GM19468 (cell line): Measurements from ENCODE around the gene NTM.

Experiments used
- ATAC-seq: cut with Tn5 transposase; IDR thresholded peaks from one replicate; pipeline ENCODE4 v1.9.1; 2021; ENCODE audit warnings: mild to moderate bottlenecking, moderate library complexity, moderate number of reproducible peaks; ENCODE audit not compliant: unreplicated experiment; ENCODE audit errors: extremely low read depth

Gene NTM

GRCh38 chr11:131912134-131912533 lies 541.7 kb downstream of the NTM start:
- ATAC-seq: no peak

GRCh38 chr11:131913267-131913666 lies 542.9 kb downstream of the NTM start:
- no peak for ATAC-seq

GRCh38 chr11:131914361-131914774 lies 544.0 kb downstream of the NTM start:
- no peak for ATAC-seq

GRCh38 chr11:131916638-131917037 lies 546.2 kb downstream of the NTM start:
- ATAC-seq: no peak

GRCh38 chr11:131917634-131918384 lies 547.4 kb downstream of the NTM start:
- ATAC-seq: no peak

- no peak for ATAC-seq
These were observed 548.2 kb downstream of the NTM start for GRCh38 chr11:131918663-131919062.

- no peak for ATAC-seq
These were observed 551.8 kb downstream of the NTM start for GRCh38 chr11:131922220-131922619.

GRCh38 chr11:131923309-131923708 lies 552.9 kb downstream of the NTM start:
- ATAC-seq: no peak

- no peak for ATAC-seq
These were observed 553.6 kb downstream of the NTM start for GRCh38 chr11:131924001-131924400.

- ATAC-seq: no peak
These were observed 554.2 kb downstream of the NTM start for GRCh38 chr11:131924457-131925201.

GRCh38 chr11:131925829-131926228 lies 555.4 kb downstream of the NTM start:
- no peak for ATAC-seq

- no peak for ATAC-seq
These were observed 558.6 kb downstream of the NTM start for GRCh38 chr11:131928992-131929391.

- ATAC-seq: no peak
These were observed 562.3 kb downstream of the NTM start for GRCh38 chr11:131932584-131933325.

GRCh38 chr11:131934006-131934405 lies 563.6 kb downstream of the NTM start:
- no peak for ATAC-seq

- no peak for ATAC-seq
These were observed 567.9 kb downstream of the NTM start for GRCh38 chr11:131938351-131938751.

- ATAC-seq: no peak
These were observed 569.7 kb downstream of the NTM start for GRCh38 chr11:131940126-131940525.

GRCh38 chr11:131942878-131943277 lies 572.5 kb downstream of the NTM start:
- no peak for ATAC-seq

- ATAC-seq: no peak
These were observed 572.9 kb downstream of the NTM start for GRCh38 chr11:131943295-131943694.

GRCh38 chr11:131944736-131945135 lies 574.3 kb downstream of the NTM start:
- ATAC-seq: no peak

GRCh38 chr11:131945706-131946105 lies 575.3 kb downstream of the NTM start:
- ATAC-seq: no peak

- ATAC-seq: no peak
These were observed 577.1 kb downstream of the NTM start for GRCh38 chr11:131947511-131947910.
